Measurements from ENCODE around the gene PYDC1. TPM values are rescaled to one million over a fixed set of nuclear protein-coding genes. Genes with fewer than 3 reads are reported as not detected.

The PYDC1 gene
- total RNA-seq, 1 donor from 2014 or later = not detected

DNA sequence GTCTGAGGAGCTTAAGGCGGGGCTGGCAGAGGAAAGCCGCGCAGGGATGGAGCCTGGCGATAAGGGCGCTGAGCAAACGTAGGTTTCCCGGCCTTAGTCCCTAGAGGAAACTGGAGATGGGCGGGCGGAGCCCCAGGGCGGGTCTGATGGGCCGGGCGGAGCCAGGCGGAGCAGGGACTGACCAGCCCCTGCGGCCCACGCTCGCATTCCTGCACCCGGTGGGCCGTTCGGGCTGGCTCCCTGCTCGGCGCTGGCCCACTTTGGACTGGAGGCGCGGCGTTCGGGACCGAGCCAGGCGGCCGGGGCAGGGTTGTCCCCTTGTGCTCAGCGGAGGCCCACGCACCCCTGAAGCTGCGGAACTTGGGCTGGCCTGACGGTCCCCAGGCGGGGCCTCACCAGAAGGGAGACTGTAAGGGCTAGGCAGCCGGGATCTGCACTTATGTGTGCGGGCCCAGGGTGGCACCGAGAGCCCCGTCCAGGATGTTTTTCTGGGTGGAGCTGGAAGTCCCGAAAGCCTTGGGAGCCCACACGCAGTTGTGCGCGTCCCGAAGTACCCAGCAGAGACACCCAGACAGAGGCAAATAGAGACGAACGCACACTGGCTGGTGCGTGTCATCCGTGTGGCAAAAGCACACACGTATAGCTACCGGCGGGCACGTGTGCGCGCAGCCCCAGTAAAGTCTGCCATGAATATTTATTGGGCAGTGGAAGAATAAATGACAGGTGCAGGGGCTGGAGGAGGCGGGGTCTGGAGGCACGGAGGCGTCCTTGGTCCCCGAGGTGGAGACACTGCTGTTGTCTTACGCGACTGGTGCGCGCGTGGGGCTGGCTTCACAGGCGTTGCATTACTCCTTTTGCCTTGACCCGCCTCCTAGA lies 1.4 kb downstream of the PYDC1 start:
- peak overlapping the region; percentile 83 for H3K4me3 Mint-ChIP-seq
- CTCF ChIA-PET = interaction anchor here (1.1 to 1.2 kb wide), 2 partner anchors 13 to 168 kb away, joined by 3 read pairs; no protein-coding TSS in a partner anchor
- ATAC-seq (ENCODE audit: low read depth) (peak; percentile 63), DNase-seq (peak; percentile 37)
- no peaks in the 10 kb centered on the region for H3K9me3 Mint-ChIP-seq
- H3K4me1 Mint-ChIP-seq = peaks cover 48% of the 10 kb centered on the region
- H3K36me3 Mint-ChIP-seq (ENCODE audit: low read depth) = no peaks in the 10 kb centered on the region
- intact Hi-C loops (cut with micrococcal nuclease) = loop anchor here (1.0 to 5.0 kb wide), 2 partner anchors 13 to 42 kb away; partner anchors contain the start of genes ITGAM and PYCARD
- H3K27ac Mint-ChIP-seq = no peak overlapping the region
- peaks cover 19% of the 10 kb centered on the region for H3K27me3 Mint-ChIP-seq
- TF ChIP-seq, protein P1, sequence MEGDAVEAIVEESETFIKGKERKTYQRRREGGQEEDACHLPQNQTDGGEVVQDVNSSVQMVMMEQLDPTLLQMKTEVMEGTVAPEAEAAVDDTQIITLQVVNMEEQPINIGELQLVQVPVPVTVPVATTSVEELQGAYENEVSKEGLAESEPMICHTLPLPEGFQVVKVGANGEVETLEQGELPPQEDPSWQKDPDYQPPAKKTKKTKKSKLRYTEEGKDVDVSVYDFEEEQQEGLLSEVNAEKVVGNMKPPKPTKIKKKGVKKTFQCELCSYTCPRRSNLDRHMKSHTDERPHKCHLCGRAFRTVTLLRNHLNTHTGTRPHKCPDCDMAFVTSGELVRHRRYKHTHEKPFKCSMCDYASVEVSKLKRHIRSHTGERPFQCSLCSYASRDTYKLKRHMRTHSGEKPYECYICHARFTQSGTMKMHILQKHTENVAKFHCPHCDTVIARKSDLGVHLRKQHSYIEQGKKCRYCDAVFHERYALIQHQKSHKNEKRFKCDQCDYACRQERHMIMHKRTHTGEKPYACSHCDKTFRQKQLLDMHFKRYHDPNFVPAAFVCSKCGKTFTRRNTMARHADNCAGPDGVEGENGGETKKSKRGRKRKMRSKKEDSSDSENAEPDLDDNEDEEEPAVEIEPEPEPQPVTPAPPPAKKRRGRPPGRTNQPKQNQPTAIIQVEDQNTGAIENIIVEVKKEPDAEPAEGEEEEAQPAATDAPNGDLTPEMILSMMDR (IDR thresholded peaks at IDR 0.05) = no peak
- POLR2A ChIA-PET = interaction anchor here (0.6 to 5.1 kb wide), 7 partner anchors 14 to 212 kb away, joined by 4 to 34 read pairs (median 8); partner anchors contain the start of genes FUS, KAT8 and PYCARD

DNA sequence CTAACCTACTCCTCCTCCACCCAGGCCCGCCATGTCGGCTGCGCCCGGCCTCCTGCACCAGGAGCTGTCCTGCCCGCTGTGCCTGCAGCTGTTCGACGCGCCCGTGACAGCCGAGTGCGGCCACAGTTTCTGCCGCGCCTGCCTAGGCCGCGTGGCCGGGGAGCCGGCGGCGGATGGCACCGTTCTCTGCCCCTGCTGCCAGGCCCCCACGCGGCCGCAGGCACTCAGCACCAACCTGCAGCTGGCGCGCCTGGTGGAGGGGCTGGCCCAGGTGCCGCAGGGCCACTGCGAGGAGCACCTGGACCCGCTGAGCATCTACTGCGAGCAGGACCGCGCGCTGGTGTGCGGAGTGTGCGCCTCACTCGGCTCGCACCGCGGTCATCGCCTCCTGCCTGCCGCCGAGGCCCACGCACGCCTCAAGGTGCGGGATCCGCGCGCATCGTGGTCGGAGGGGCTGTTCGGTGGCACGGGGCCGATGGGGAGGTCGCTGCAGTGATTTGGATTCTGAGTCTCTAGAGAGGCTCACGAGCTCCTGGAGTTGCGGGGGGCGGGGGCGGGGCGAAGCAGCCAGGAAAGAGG lies 2.1 kb downstream of the PYDC1 start:
- DNase-seq (peak; percentile 37), ATAC-seq (ENCODE audit: low read depth) (peak; percentile 45)
- Mint-ChIP-seq H3K36me3 (ENCODE audit: low read depth) (no peaks in the 10 kb centered on the region), H3K4me1 (peaks cover 48% of the 10 kb centered on the region), H3K4me3 (peak overlapping the region; percentile 83), H3K27me3 (peaks cover 19% of the 10 kb centered on the region), H3K27ac (no peak overlapping the region), H3K9me3 (no peaks in the 10 kb centered on the region)
- ChIA-PET CTCF (interaction anchor here (1.2 kb wide), 1 partner anchor 169 kb away, joined by 3 read pairs; no protein-coding TSS in a partner anchor), POLR2A (interaction anchor here (1.0 to 5.1 kb wide), 5 partner anchors 10 to 97 kb away, joined by 5 to 34 read pairs (median 11); partner anchors contain the start of genes FUS, KAT8 and PYCARD)
- intact Hi-C loops (cut with micrococcal nuclease) = loop anchor here (5.0 kb wide), 1 partner anchor 43 kb away; the partner anchor contains the start of gene ITGAM
- TF ChIP-seq, protein P1 (IDR thresholded peaks at IDR 0.05) = no peak

DNA sequence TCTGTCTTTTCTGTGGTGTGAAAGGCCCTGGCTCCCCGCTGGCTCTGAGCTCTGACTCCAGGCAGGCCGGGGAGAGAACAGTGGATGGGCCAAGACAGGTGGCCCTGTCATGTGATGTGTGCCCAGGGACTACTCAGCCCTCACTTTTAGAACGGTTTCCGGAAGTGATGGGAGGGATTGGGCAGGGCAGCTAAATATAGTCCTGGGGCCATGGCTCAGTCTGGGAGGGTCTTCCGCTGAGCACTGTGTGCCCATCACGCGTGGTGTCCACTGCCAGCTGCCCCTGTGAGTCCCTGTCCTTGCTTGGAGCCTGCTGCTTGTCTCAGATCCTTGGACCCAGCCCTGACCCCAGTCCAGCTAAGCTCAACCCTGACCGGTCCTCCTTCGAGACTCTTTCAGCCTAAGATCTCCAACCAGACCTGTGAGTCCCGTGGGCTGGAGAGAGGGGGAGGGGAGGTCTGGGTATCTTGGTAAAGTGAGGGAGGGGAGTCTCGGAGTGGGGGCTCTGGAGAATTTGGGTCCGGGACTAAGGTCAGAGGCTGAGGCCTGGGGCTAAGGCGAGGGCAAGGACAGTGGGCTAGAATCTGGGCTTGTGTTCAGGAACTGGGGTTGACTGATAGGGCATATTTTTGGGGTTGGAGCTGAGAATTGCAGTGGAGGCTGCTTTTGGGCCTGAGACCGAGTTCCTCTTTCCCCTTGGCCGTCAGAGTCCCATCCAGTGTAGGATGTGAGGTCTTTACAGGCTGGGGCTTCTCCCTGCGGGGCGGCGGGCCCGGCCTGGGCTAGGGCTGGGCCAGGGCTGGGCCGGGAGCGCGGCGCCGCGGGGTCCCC lies 2.8 kb downstream of the PYDC1 start, which contains the start of gene TRIM72:
TSS of gene TRIM72 (plus strand) at position 243 of the 831 bp plus-strand sequence. CDS start 620 bp downstream, outside the sequence.
- Mint-ChIP-seq H3K27ac (no peak within 1 kb of the TSS), H3K27me3 (peaks cover 19% of the 10 kb centered on the region), H3K36me3 (ENCODE audit: low read depth) (no peaks in the 10 kb centered on the region), H3K4me1 (peaks cover 48% of the 10 kb centered on the region), H3K4me3 (peak within 1 kb of the TSS; percentile 83), H3K9me3 (no peaks in the 10 kb centered on the region)
- ChIA-PET POLR2A (interaction anchor here (0.6 to 5.1 kb wide), 6 partner anchors 9 to 109 kb away, joined by 3 to 34 read pairs (median 8); partner anchors contain the start of genes FUS and PYCARD), CTCF (no interaction called here)
- DNase-seq (no peak), ATAC-seq (ENCODE audit: low read depth) (no peak)
- intact Hi-C loops (cut with micrococcal nuclease) = no loop called here
- TF ChIP-seq, protein P1 (IDR thresholded peaks at IDR 0.05) = no peak

DNA sequence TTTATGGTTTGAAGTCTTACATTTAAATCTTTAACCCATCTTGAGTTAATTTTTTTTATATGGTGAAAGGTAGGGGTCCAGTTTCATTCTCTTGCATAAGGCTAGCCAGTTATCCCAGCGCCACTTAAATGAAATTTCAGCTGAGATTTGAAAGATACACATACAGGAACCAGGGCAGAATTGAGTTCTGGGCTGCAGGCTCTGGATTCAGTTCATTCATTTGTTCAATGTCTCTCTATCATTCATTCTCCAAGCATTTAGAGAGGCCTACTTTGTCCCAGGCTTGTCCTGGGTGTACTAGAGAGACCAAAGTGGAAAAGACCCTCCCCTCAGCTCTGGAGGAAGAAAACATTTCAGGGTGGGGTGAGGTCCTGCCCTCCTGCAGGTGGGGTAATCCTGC lies 3.6 kb downstream of the PYDC1 start:
- peaks cover 48% of the 10 kb centered on the region for H3K4me1 Mint-ChIP-seq
- POLR2A ChIA-PET = interaction anchor here (0.6 to 5.1 kb wide), 3 partner anchors 11 to 110 kb away, joined by 3 to 34 read pairs (median 3); partner anchors contain the start of genes FUS and PYCARD
- H3K27me3 Mint-ChIP-seq = peaks cover 19% of the 10 kb centered on the region
- no peaks in the 10 kb centered on the region for H3K9me3 Mint-ChIP-seq
- intact Hi-C loops (cut with micrococcal nuclease) = no loop called here
- H3K27ac Mint-ChIP-seq = no peak overlapping the region
- H3K36me3 Mint-ChIP-seq (ENCODE audit: low read depth) = no peaks in the 10 kb centered on the region
- CTCF ChIA-PET = no interaction called here
- ATAC-seq (ENCODE audit: low read depth) = no peak
- DNase-seq = no peak
- TF ChIP-seq, protein P1 (IDR thresholded peaks at IDR 0.05) = no peak
- H3K4me3 Mint-ChIP-seq = peak overlapping the region; percentile 55
